ENCODE data around the gene EMILIN1. TPM values are rescaled to one million over a fixed set of nuclear protein-coding genes. Genes with fewer than 3 reads are reported as not detected.
A peak's percentile ranks its signal among the peaks of the same experiment; 100 is the strongest.

Gene EMILIN1
- total and polyA plus RNA-seq, 2 of the 8 experiments (the other 6 are each of a cell fraction or from before 2014, with no cell fraction given) = 1.9 to 3.0 TPM

DNA sequence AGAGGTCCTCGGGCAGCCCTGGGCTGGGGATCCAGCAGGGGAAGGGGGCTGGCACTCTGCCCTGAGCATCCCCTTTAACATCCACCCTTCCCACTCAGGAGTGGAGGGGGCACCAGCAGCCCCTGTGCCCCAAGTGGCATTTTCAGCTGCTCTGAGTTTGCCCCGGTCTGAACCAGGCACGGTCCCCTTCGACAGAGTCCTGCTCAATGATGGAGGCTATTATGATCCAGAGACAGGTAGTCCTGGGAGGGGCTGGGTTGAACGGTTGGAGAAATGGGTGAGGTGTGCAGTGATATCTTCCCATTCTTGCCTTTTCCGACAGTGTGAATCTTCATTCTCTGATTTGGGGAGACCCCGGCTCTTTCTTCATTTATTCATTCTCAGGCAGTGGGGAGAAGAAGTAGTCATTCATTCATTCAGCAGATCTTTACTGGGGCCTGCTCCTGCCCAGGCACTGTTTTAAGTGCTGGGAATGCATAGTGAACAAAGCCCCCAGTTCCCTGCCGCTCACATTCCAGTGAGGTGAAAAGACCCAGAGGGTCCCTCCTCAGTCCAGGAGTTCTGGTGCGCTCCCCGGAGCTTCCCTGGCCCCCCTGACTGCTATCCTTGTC lies 6.8 kb downstream of the EMILIN1 start:
- no peaks in the 10 kb centered on the region for H3K79me1 ChIP-seq (ENCODE audit: low read depth, low read length)
- H3K23ac ChIP-seq (ENCODE audit: insufficient read length) = no peak overlapping the region
- H2BK5ac ChIP-seq (ENCODE audit: low read depth, low read length) = no peak overlapping the region
- H3K18ac ChIP-seq (ENCODE audit: extremely low read depth, low read length) = no peak overlapping the region
- peak overlapping the region; percentile 44 to 75 (median 57); a peak in 7 of 8 replicates for H3K4me3 ChIP-seq (ENCODE audit: extremely low read depth in 1 of 4, insufficient read depth in 2 of 4, low read depth in 3 of 4, low read length in 4 of 4)
- H3K79me2 ChIP-seq (ENCODE audit: control insufficient read depth in 1 of 2, insufficient read depth in 2 of 2, low read length in 2 of 2) = no peaks in the 10 kb centered on the region
- ChIA-PET CTCF (ENCODE audit: partially characterized antibody) (interaction anchor here (0.7 to 16.5 kb wide), 12 partner anchors 8 to 206 kb away, joined by 3 to 160 read pairs (median 4); partner anchors contain the start of genes AGBL5 and PREB), POLR2A (ENCODE audit: partially characterized antibody) (interaction anchor here (0.6 to 5.9 kb wide), 8 partner anchors 12 to 271 kb away, joined by 3 to 63 read pairs (median 6); partner anchors contain the start of genes AGBL5, ATRAID, GTF3C2 and OST4)
- no peaks in the 10 kb centered on the region for H3K36me3 ChIP-seq (ENCODE audit: control insufficient read depth in 2 of 4, insufficient read depth in 4 of 4, low read length in 3 of 4)
- H3K27ac ChIP-seq (ENCODE audit: low read depth, low read length) = no peak overlapping the region
- peaks cover 0 to 9% (median 4%) of the 10 kb centered on the region in 4 experiments; a peak in 2 of 7 replicates for H3K27me3 ChIP-seq (replicated peaks in 1 of 4; ENCODE audit: control insufficient read depth in 3 of 4, extremely low read depth in 1 of 4, insufficient read depth in 3 of 4, low read length in 3 of 4)
- FAIRE-seq (no peak), DNase-seq (ENCODE audit: low read depth in 1 of 2, low spot score in 2 of 2) (no peak)
- H3K4me2 ChIP-seq (ENCODE audit: insufficient read depth in 1 of 2, low read depth in 2 of 2, low read length in 2 of 2) = peak overlapping the region; percentile 70 to 84
- no peak overlapping the region for H4K5ac ChIP-seq (ENCODE audit: insufficient read length, low read depth, low read length)
- H2AFZ ChIP-seq (ENCODE audit: low read length) = no peak overlapping the region
- H3K4ac ChIP-seq (replicated peaks; ENCODE audit: insufficient read length, low read depth, low read length) = no peak overlapping the region
- peaks cover 13% of the 10 kb centered on the region; the same call in 1 of the 2 replicates for H3K23me2 ChIP-seq (ENCODE audit: low read depth, low read length)
- H2BK120ac ChIP-seq (replicated peaks; ENCODE audit: low read depth, low read length) = no peak overlapping the region
- no peak overlapping the region for H3K56ac ChIP-seq (replicated peaks; ENCODE audit: insufficient read length, low read depth, low read length)
- peak overlapping the region; percentile 85 for H4K8ac ChIP-seq (ENCODE audit: extremely low read depth, insufficient read depth, low read length)
- peaks cover 0 to 1% of the 10 kb centered on the region in 2 experiments for H4K20me1 ChIP-seq (replicated peaks in 1 of 2; ENCODE audit: control insufficient read depth in 1 of 2, insufficient read depth in 2 of 2, low read length in 2 of 2)
- no peak overlapping the region for H4K91ac ChIP-seq (replicated peaks; ENCODE audit: insufficient read length, low read length)
- 0 out of 2 replicates have a peak overlapping the region, but pooled peaks have one; percentile 72 for H2BK20ac ChIP-seq (ENCODE audit: low read length)
- H2AK5ac ChIP-seq (ENCODE audit: low read depth, low read length) = no peak overlapping the region
- H2BK12ac ChIP-seq (ENCODE audit: low read depth, low read length) = no peak overlapping the region; the same call in 1 of the 2 replicates
- H3K14ac ChIP-seq (ENCODE audit: insufficient read length) = no peak overlapping the region
- peak overlapping the region in 1 of 4 experiments; percentile 50; a peak in 2 of 7 replicates for H3K9ac ChIP-seq (replicated peaks in 1 of 4; ENCODE audit: extremely low read depth in 1 of 4, low read depth in 3 of 4, low read length in 3 of 4)
- H3K9me3 ChIP-seq (ENCODE audit: insufficient read depth in 2 of 2, low read depth in 1 of 2, low read length in 1 of 2) = no peaks in the 10 kb centered on the region
- 62% methylated on average over 10 of the region's 10 CpGs; no CpG with 5 or more reads in 1 of the 2 experiments for WGBS, 2 experiments (ENCODE audit: extremely low coverage in 1 of 2, insufficient coverage in 1 of 2, insufficient read length in 1 of 2, insufficient replicate concordance in 2 of 2, low coverage in 1 of 2, low lambda C conversion rate in 2 of 2, missing lambda C conversion rate in 1 of 2)
- H2BK15ac ChIP-seq (ENCODE audit: low read length) = no peak overlapping the region
- H3K4me1 ChIP-seq (replicated peaks in 1 of 4; ENCODE audit: control insufficient read depth in 3 of 4, insufficient read depth in 4 of 4, low read length in 3 of 4) = peaks cover 4 to 28% (median 10%) of the 10 kb centered on the region in 4 experiments; a peak in 6 of 7 replicates
- TF ChIP-seq SP1 (IDR thresholded peaks at IDR 0.05; ENCODE audit: low read depth, low read length) (no peak), TEAD4 (IDR thresholded peaks at IDR 0.05; ENCODE audit: low read depth, low read length) (0 out of 2 replicates have a peak, but pooled peaks have one; percentile 27), RBBP5 (IDR thresholded peaks at IDR 0.05; ENCODE audit: borderline replicate concordance, low read depth, low read length) (no peak), TCF12 (IDR thresholded peaks at IDR 0.05; ENCODE audit: low read depth, low read length) (no peak), CHD1 (IDR thresholded peaks at IDR 0.05; ENCODE audit: low read depth, low read length) (no peak)

Data from H1 (cell line).